Measurements from ENCODE around the gene ELL2. TPM values are rescaled to one million over a fixed set of nuclear protein-coding genes. Genes with fewer than 3 reads are reported as not detected.

ELL2 gene
- total RNA-seq, 2 donors from 2014 or later, result 83.9 to 248 TPM

DNA sequence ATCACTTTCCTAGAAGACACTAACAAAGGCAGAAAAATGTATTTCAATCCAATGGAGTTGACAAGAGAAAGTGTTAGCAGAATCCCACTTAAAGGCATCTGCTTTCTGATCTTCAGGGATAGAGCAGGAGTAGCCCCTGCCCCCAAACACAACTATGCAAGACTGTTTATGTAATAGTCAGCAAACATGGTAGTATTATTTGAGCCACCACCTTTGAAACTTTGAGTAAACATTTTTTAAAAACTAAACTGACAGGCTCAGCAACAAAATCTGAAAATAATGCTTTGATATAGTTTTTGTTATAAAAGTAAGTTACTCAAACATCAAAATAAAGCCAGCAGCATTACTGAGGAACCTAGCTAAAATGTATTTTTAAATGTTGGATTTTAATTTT lies 4.8 kb downstream of the ELL2 start:
- H3K27me3 ChIP-seq (replicated peaks; ENCODE audit: insufficient read depth), result no peaks in the 10 kb centered on the region

DNA sequence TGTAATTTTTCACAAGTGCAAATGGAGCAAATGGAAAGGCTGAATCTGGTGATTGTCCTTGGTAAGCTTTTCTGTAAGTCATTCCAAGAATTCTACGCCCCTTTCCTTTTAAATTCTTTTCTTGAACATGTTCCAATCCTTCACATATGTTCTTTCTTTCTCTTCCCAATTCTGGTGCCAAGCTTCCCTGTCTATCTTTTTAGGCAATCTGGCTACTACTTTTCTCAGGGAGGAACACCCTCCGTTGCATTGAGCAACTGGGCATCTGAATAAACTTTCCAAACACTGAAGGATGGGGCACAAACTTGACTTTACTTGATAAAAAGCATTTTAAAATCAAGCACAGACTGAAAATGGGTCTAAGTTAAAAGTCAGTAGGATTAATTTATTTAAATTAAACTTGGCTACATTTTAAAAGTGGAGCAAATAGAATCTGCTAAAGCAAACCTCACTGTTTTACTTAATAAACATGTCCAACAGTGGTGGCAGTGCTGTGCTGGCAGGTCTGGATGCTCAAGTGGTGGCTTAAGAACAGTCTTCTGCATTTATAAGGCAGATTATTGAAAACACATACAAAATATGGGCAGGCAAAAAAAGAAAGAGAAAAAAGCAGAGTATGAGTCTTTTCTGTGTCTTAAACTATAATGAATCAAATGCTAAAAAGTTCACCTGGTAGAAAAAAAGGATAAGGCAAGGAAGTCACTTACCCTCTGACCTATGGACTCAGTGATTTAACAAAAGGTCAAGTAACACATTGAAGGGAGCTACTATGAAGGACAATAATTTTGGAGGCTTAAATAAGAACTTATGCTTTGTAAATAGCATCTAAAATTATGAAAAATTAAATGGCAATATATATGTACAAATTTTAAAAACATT lies 5.4 kb downstream of the ELL2 start:
- H3K36me3 ChIP-seq, result no peaks in the 10 kb centered on the region
- TF ChIP-seq, protein P1, sequence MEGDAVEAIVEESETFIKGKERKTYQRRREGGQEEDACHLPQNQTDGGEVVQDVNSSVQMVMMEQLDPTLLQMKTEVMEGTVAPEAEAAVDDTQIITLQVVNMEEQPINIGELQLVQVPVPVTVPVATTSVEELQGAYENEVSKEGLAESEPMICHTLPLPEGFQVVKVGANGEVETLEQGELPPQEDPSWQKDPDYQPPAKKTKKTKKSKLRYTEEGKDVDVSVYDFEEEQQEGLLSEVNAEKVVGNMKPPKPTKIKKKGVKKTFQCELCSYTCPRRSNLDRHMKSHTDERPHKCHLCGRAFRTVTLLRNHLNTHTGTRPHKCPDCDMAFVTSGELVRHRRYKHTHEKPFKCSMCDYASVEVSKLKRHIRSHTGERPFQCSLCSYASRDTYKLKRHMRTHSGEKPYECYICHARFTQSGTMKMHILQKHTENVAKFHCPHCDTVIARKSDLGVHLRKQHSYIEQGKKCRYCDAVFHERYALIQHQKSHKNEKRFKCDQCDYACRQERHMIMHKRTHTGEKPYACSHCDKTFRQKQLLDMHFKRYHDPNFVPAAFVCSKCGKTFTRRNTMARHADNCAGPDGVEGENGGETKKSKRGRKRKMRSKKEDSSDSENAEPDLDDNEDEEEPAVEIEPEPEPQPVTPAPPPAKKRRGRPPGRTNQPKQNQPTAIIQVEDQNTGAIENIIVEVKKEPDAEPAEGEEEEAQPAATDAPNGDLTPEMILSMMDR (IDR thresholded peaks at IDR 0.05), result no peak
- ATAC-seq (ENCODE audit: insufficient number of reproducible peaks, low FRiP score, low read depth), result no peak
- no peaks in the 10 kb centered on the region for H3K9me3 ChIP-seq
- DNase-seq (ENCODE audit: low spot score), result no peak
- peak overlapping the region in 1 of 2 donors; percentile 18 for H3K27ac ChIP-seq
- peaks cover 38 to 57% of the 10 kb centered on the region in 2 donors for H3K4me1 ChIP-seq (ENCODE audit: control insufficient read depth in 1 of 2, low read depth in 2 of 2)
- no peaks in the 10 kb centered on the region for H3K27me3 ChIP-seq (replicated peaks; ENCODE audit: insufficient read depth)
- peak overlapping the region; percentile 97 for H3K4me3 ChIP-seq

More for the DNA sequence above, 4.8 kb downstream of the ELL2 start:
- TF ChIP-seq, protein P1 (IDR thresholded peaks at IDR 0.05), result no peak
- peaks cover 35 to 57% of the 10 kb centered on the region in 2 donors for H3K4me1 ChIP-seq (ENCODE audit: control insufficient read depth in 1 of 2, low read depth in 2 of 2)
- no peak for ATAC-seq (ENCODE audit: insufficient number of reproducible peaks, low FRiP score, low read depth)
- H3K4me3 ChIP-seq, result peak overlapping the region; percentile 97
- no peaks in the 10 kb centered on the region for H3K36me3 ChIP-seq
- DNase-seq (ENCODE audit: low spot score), result no peak
- no peak overlapping the region for H3K27ac ChIP-seq
- H3K9me3 ChIP-seq, result no peaks in the 10 kb centered on the region

DNA sequence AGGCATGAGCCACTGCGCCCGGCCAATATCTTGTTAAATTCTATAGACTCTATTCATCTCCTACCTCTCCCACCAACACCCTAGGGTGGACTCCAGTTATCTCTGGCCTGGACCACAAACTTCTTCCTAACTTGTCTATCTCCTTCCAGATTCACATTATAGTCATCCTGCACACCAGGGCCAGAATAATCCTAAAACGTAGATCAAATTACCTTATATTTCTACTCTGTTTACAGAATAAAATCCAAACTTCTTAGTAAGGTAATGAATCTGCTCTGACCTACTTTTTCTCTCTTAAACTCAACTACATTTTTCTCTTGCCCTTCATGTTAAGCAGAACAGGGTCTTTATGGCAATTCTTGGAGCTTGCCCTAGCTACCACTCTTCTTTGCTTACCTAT lies 6.9 kb downstream of the ELL2 start:
- Histone ChIP-seq H3K27me3 (replicated peaks; ENCODE audit: insufficient read depth) (no peaks in the 10 kb centered on the region), H3K36me3 (no peaks in the 10 kb centered on the region), H3K4me3 (peak overlapping the region; percentile 18), H3K9me3 (no peaks in the 10 kb centered on the region), H3K4me1 (ENCODE audit: control insufficient read depth in 1 of 2, low read depth in 2 of 2) (peaks cover 45 to 65% of the 10 kb centered on the region in 2 donors), H3K27ac (peak overlapping the region in 1 of 2 donors; percentile 1)
- ATAC-seq (ENCODE audit: insufficient number of reproducible peaks, low FRiP score, low read depth) (no peak), DNase-seq (ENCODE audit: low spot score) (no peak)
- TF ChIP-seq, protein P1 (IDR thresholded peaks at IDR 0.05), result no peak

- Histone ChIP-seq H3K27ac (no peak overlapping the region), H3K4me3 (peak overlapping the region; percentile 11), H3K4me1 (ENCODE audit: control insufficient read depth in 1 of 2, low read depth in 2 of 2) (peaks cover 58 to 74% of the 10 kb centered on the region in 2 donors), H3K36me3 (no peaks in the 10 kb centered on the region), H3K27me3 (replicated peaks; ENCODE audit: insufficient read depth) (no peaks in the 10 kb centered on the region), H3K9me3 (no peaks in the 10 kb centered on the region)
- TF ChIP-seq, protein P1 (IDR thresholded peaks at IDR 0.05), result no peak
- ATAC-seq (ENCODE audit: insufficient number of reproducible peaks, low FRiP score, low read depth) (no peak), DNase-seq (ENCODE audit: low spot score) (no peak)
Measured at GRCh38 chr5:95953021-95953702, 8.5 kb downstream of the ELL2 start.

GRCh38 chr5:95951916-95952315 lies 9.7 kb downstream of the ELL2 start:
- Histone ChIP-seq H3K27me3 (replicated peaks; ENCODE audit: insufficient read depth) (no peaks in the 10 kb centered on the region), H3K36me3 (no peaks in the 10 kb centered on the region), H3K9me3 (no peaks in the 10 kb centered on the region), H3K4me1 (ENCODE audit: control insufficient read depth in 1 of 2, low read depth in 2 of 2) (peaks cover 68% of the 10 kb centered on the region in 2 donors), H3K27ac (no peak overlapping the region), H3K4me3 (no peak overlapping the region)
- DNase-seq (ENCODE audit: low spot score) (no peak), ATAC-seq (ENCODE audit: insufficient number of reproducible peaks, low FRiP score, low read depth) (no peak)
- TF ChIP-seq, protein P1 (IDR thresholded peaks at IDR 0.05), result no peak
